HepG2 (cell line): ENCODE results near the gene ATOH8. TPM values are rescaled to one million over a fixed set of nuclear protein-coding genes. Genes with fewer than 3 reads are reported as not detected.

ENCODE experiments used
- FOXO1 ChIP-seq: sonication (generic); formaldehyde crosslinking; IDR thresholded peaks from 2 replicates; pipeline ENCODE4 v1.4.0; 2020; ENCODE audit warnings: missing genetic modification reagents
- GRHL1 ChIP-seq: sonication (generic); formaldehyde crosslinking; conservative IDR thresholded peaks from 2 replicates; pipeline ENCODE4 v1.8.0; 2022; ENCODE audit warnings: missing genetic modification reagents
- GTF3A ChIP-seq: sonication (generic); formaldehyde crosslinking; conservative IDR thresholded peaks from 2 replicates; pipeline ENCODE4 v1.4.0; 2020; ENCODE audit warnings: mild to moderate bottlenecking, missing genetic modification reagents
- HDAC1 ChIP-seq: sonication (generic); formaldehyde crosslinking; IDR thresholded peaks from 2 replicates; pipeline ENCODE4 v1.5.1; 2020; ENCODE audit warnings: mild to moderate bottlenecking, missing genetic modification reagents
- NR2F2 ChIP-seq: IDR thresholded peaks from 2 replicates; pipeline ENCODE4 v1.6.1; 2012; ENCODE audit warnings: low read depth, inconsistent platforms, borderline replicate concordance
- RARA ChIP-seq: IDR thresholded peaks from 2 replicates; pipeline ENCODE4 v1.6.1; 2016; ENCODE audit warnings: missing genetic modification reagents, missing compliant biosample characterization
- REPIN1 ChIP-seq: sonication (generic); formaldehyde crosslinking; IDR thresholded peaks from 2 replicates; pipeline ENCODE4 v1.8.0; 2022; ENCODE audit warnings: missing genetic modification reagents, low read depth, mild to moderate bottlenecking, borderline replicate concordance
- RXRB ChIP-seq: IDR thresholded peaks from 2 replicates; pipeline ENCODE4 v1.6.1; 2016; ENCODE audit warnings: borderline replicate concordance, missing genetic modification reagents, missing compliant biosample characterization
- SETDB1 ChIP-seq: sonication (generic); formaldehyde crosslinking; IDR thresholded peaks from 2 replicates; pipeline ENCODE4 v1.5.1; 2020; ENCODE audit warnings: missing genetic modification reagents, mild to moderate bottlenecking, borderline replicate concordance
- TEAD3 ChIP-seq: optimal IDR thresholded peaks from 2 replicates; pipeline ENCODE3; 2016; ENCODE audit warnings: borderline replicate concordance
- TFAP4 ChIP-seq: sonication (generic); IDR thresholded peaks from 2 replicates; pipeline ENCODE4 v1.6.1; 2016; ENCODE audit warnings: low read depth, borderline replicate concordance
- ZBTB34 ChIP-seq: sonication (generic); formaldehyde crosslinking; IDR thresholded peaks from 2 replicates; pipeline ENCODE4 v1.8.0; 2022; ENCODE audit warnings: mild to moderate bottlenecking, missing genetic modification reagents
- ZBTB42 ChIP-seq: sonication (generic); formaldehyde crosslinking; IDR thresholded peaks from 2 replicates; pipeline ENCODE4 v1.5.0; 2020; ENCODE audit warnings: mild to moderate bottlenecking, missing genetic modification reagents
- ZBTB46 ChIP-seq: sonication (generic); formaldehyde crosslinking; IDR thresholded peaks from 2 replicates; pipeline ENCODE4 v1.4.0; 2020; ENCODE audit warnings: mild to moderate bottlenecking, missing genetic modification reagents, borderline replicate concordance
- ZHX2 ChIP-seq, 2 experiments: sonication (generic) in 1 of 2; formaldehyde crosslinking in 1 of 2; IDR thresholded peaks; 2 replicates each; pipeline versions ENCODE4 v1.6.1 to v1.9.0; 2014 to 2022; ENCODE audit warnings: antibody characterized with exemption in 1 of 2, borderline replicate concordance in 1 of 2, inconsistent platforms in 1 of 2, low read depth in 1 of 2, missing genetic modification reagents in 1 of 2
- ZNF644 ChIP-seq: IDR thresholded peaks from 2 replicates; pipeline ENCODE4 v1.6.1; 2016; ENCODE audit warnings: low read depth
- polyA plus RNA-seq, 8 experiments: library from polyadenylated mRNA; depleted of rRNA in 3 of 8; stranded (reverse) in 7 of 8; unstranded in 1 of 8; fragments of >200 nt; fragmentation: Illumina TruSeq in 4 of 8; extraction: Trizol in 4 of 8; gene quantifications; 2 replicates each; pipeline versions ENCODE4 v1.2.1 to v1.2.3, GENCODE V29; 2011 to 2016; ENCODE audit warnings: low read depth in 4 of 8, missing spikeins in 1 of 8, mixed read lengths in 1 of 8; ENCODE audit not compliant: insufficient read depth in 1 of 8
- total RNA-seq, 5 experiments: library from RNA; depleted of rRNA; stranded (reverse); fragments of >200 nt; fragmentation: Illumina TruSeq; extraction: Trizol; gene quantifications; 2 replicates each; pipeline ENCODE4 v1.2.3, GENCODE V29; 2016; ENCODE audit warnings: low read depth in 1 of 5

The ATOH8 gene
- total and polyA plus RNA-seq, 2 of the 13 experiments (the other 11 are each of a cell fraction or from before 2014, with no cell fraction given) = 0.13 to 0.61 TPM

GRCh38 chr2:85761512-85761944 is 7.7 kb downstream of the ATOH8 start (continued):
- TF ChIP-seq RARA (CRISPR knock-in tag) (peak; percentile 51; the same call in 1 of the 2 replicates), ZHX2 (IDR thresholded peaks at IDR 0.05; ENCODE audit: low read depth) (no peak), ZHX2 (CRISPR knock-in tag; IDR thresholded peaks at IDR 0.05; ENCODE audit: borderline replicate concordance) (no peak), TFAP4 (peak; percentile 23; the same call in 1 of the 2 replicates), ZNF644 (CRISPR knock-in tag) (no peak), ZBTB46 (CRISPR knock-in tag) (no peak), GRHL1 (CRISPR knock-in tag) (no peak), SETDB1 (CRISPR knock-in tag) (no peak), TEAD3 (CRISPR knock-in tag) (peak; percentile 53), HDAC1 (0 out of 2 replicates have a peak, but pooled peaks have one; percentile 23), NR2F2 (peak; percentile 29; the same call in 1 of the 2 replicates), REPIN1 (CRISPR knock-in tag) (0 out of 2 replicates have a peak, but pooled peaks have one; percentile 44), GTF3A (CRISPR knock-in tag) (no peak), FOXO1 (CRISPR knock-in tag) (peak; percentile 80; the same call in 1 of the 2 replicates), ZBTB34 (CRISPR knock-in tag) (0 out of 2 replicates have a peak, but pooled peaks have one; percentile 25), ZBTB42 (no peak), RXRB (CRISPR knock-in tag) (peak; percentile 13; the same call in 1 of the 2 replicates)
